Lower leg skin (tissue), 3 donors: Measurements from ENCODE around the gene CDH13.

Experiments
- POLR2A ChIP-seq, 2 donors: fragments of 450-650 bp; IDR thresholded peaks; one replicate each; pipeline ENCODE4 v1.6.1; 2016 to 2017; ENCODE audit warnings: antibody characterized with exemption in 2 of 2, mild to moderate bottlenecking in 1 of 2, moderate library complexity in 1 of 2
- TF ChIP-seq, protein P1 (sequence below), 3 donors: fragments of 450-650 bp; IDR thresholded peaks; one replicate each; pipeline ENCODE4 v1.5.1; 2016; ENCODE audit warnings: antibody characterized with exemption in 3 of 3, mild to moderate bottlenecking in 3 of 3, moderate library complexity in 2 of 3

DNA sequence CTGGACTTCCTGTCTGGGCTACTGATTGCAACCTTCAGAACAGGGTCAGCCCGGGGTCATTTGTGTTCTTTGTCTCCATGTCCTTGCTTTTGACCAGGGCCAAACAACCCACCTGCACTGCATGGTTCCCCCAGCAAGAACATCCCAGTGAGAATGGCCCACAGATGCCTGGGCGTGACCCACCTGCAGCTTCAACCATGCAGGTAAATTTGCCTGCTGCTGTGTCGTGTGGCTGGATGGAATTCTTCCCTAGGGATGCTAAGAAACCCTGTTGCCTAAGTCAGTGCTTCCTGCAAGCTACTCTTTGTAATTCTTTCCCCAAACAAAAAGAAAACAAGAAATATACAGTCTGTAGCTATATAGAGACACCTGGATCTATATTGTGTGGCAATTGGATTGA, 12.5 kb downstream of the CDH13 start:
- TF ChIP-seq POLR2A (IDR thresholded peaks at IDR 0.05) = no peak
- TF ChIP-seq, protein P1, sequence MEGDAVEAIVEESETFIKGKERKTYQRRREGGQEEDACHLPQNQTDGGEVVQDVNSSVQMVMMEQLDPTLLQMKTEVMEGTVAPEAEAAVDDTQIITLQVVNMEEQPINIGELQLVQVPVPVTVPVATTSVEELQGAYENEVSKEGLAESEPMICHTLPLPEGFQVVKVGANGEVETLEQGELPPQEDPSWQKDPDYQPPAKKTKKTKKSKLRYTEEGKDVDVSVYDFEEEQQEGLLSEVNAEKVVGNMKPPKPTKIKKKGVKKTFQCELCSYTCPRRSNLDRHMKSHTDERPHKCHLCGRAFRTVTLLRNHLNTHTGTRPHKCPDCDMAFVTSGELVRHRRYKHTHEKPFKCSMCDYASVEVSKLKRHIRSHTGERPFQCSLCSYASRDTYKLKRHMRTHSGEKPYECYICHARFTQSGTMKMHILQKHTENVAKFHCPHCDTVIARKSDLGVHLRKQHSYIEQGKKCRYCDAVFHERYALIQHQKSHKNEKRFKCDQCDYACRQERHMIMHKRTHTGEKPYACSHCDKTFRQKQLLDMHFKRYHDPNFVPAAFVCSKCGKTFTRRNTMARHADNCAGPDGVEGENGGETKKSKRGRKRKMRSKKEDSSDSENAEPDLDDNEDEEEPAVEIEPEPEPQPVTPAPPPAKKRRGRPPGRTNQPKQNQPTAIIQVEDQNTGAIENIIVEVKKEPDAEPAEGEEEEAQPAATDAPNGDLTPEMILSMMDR (IDR thresholded peaks at IDR 0.05) = no peak
